ENCODE measurements around the gene VWA3A. TPM values are rescaled to one million over a fixed set of nuclear protein-coding genes. Genes with fewer than 3 reads are reported as not detected.

VWA3A gene
- total and polyA plus RNA-seq, 2 experiments from 2014 or later = not detected

DNA sequence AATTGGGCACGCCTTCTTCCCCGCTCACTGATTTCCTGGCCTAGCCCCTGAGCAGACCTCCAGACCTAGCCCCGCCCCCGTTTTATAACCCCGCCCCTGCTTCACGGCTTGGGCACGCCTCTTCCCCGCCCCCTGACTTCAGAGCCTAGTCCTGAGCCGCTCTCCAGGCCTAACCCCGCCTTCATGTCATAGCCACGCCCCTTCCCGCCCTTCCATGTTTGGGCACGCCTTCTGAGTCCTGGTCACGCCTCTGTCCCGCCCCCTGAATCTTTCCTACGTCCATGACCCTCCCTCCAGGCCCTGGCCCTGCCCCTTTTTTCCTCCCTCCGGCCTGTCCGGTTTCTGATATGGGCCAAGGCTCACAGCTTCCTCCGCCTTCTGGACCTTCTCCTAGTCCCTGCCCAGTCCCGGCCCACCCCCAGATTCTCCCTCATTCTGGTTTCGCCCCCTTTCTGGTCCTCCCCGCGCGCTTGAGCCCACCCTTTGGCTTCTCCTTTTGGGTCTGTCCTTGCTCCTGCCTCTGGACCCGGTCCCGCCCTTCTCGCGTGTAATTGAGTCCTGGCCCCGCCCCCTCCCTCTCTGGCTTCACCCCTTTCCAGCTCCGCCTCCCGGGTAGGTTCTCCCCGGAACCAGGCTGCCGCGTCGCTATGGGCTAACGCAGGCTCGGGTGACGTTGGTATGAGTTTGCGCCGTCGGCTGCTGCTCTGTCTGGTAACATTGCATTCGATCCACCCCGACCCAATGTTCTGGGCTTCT is 98.6 kb downstream of the VWA3A start:
- TF ChIP-seq EZH2 (IDR thresholded peaks at IDR 0.05; ENCODE audit: insufficient read depth, poor library complexity, severe bottlenecking) (no peak), EZH2phosphoT487 (IDR thresholded peaks at IDR 0.05; ENCODE audit: insufficient read depth, low read depth) (no peak)
- Histone ChIP-seq H3K4me3 (peak overlapping the region; percentile 69), H2AFZ (peak overlapping the region; percentile 84), H3F3A (ENCODE audit: insufficient read depth) (peaks cover 34% of the 10 kb centered on the region), H3K79me2 (ENCODE audit: insufficient read depth) (no peaks in the 10 kb centered on the region), H3K4me2 (ENCODE audit: unreplicated experiment) (peak overlapping the region; percentile 90), H3K9me3 (ENCODE audit: low read depth) (no peaks in the 10 kb centered on the region), H3K27me3 (replicated peaks; ENCODE audit: insufficient read depth) (no peaks in the 10 kb centered on the region), H3K9ac (peak overlapping the region; percentile 91), H4K20me1 (ENCODE audit: insufficient read depth) (no peaks in the 10 kb centered on the region), H3K36me3 (ENCODE audit: low read depth) (no peaks in the 10 kb centered on the region), H3K4me1 (ENCODE audit: insufficient read depth) (peaks cover 24% of the 10 kb centered on the region), H3K27ac (peak overlapping the region; percentile 97), H3K9me2 (ENCODE audit: insufficient read depth) (no peaks in the 10 kb centered on the region)
- DNase-seq = peak; percentile 100
- 1% methylated on average over 33 to 43 of the region's 43 CpGs for WGBS, 2 experiments (ENCODE audit: low coverage in 1 of 2, low lambda C conversion rate in 2 of 2, missing lambda C conversion rate in 2 of 2)
- in situ Hi-C loops (cut with MboI) = no loop called here

DNA sequence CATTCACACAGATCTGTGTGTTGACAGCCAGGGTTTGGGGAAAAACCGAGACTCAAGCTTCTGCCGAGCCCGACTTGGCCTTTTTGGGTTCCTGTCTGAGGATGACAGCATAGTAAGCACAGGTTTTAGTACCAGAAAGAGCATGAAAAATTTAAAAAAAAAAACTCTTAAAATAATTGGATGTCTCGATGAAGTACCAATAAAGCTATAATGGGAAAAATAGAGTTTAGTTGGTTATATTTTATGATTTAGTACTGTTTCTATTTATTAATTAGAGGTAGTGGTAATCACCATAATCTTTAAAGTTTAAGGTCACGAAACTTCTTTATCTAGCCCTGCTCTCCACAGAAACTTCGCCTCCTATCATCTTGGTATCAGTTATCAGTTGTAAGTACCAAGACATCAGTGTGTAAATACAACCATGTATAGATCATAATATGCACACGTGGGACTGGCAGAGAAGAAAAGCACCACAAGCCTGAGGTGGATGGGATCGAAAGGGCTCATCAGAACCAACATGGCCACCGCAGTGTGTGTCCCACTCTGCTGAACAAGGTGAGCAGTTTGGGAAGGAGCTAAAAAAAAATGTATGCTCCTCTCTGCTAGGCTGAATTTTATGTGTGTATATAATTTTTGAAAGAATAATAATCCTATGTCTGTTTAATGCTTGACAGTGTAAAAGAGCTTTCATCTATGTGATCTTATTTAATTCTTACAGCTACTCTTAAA is 99.4 kb downstream of the VWA3A start:
- H3K4me1 ChIP-seq (ENCODE audit: insufficient read depth) = peaks cover 24% of the 10 kb centered on the region
- H3K4me3 ChIP-seq = peak overlapping the region; percentile 69
- H4K20me1 ChIP-seq (ENCODE audit: insufficient read depth) = no peaks in the 10 kb centered on the region
- H3K9ac ChIP-seq = peak overlapping the region; percentile 91
- no peaks in the 10 kb centered on the region for H3K27me3 ChIP-seq (replicated peaks; ENCODE audit: insufficient read depth)
- H3K4me2 ChIP-seq (ENCODE audit: unreplicated experiment) = peak overlapping the region; percentile 90
- no peaks in the 10 kb centered on the region for H3K36me3 ChIP-seq (ENCODE audit: low read depth)
- DNase-seq = peak; percentile 54
- H3K9me3 ChIP-seq (ENCODE audit: low read depth) = no peaks in the 10 kb centered on the region
- no peaks in the 10 kb centered on the region for H3K79me2 ChIP-seq (ENCODE audit: insufficient read depth)
- TF ChIP-seq EZH2phosphoT487 (IDR thresholded peaks at IDR 0.05; ENCODE audit: insufficient read depth, low read depth) (no peak), EZH2 (IDR thresholded peaks at IDR 0.05; ENCODE audit: insufficient read depth, poor library complexity, severe bottlenecking) (no peak)
- 15 to 16% methylated on average over 9 of the region's 9 CpGs for WGBS, 2 experiments (ENCODE audit: low coverage in 1 of 2, low lambda C conversion rate in 2 of 2, missing lambda C conversion rate in 2 of 2)
- peak overlapping the region; percentile 97 for H3K27ac ChIP-seq
- H3F3A ChIP-seq (ENCODE audit: insufficient read depth) = peaks cover 34% of the 10 kb centered on the region
- in situ Hi-C loops (cut with MboI) = no loop called here
- peak overlapping the region; percentile 84 for H2AFZ ChIP-seq
- no peaks in the 10 kb centered on the region for H3K9me2 ChIP-seq (ENCODE audit: insufficient read depth)

DNA sequence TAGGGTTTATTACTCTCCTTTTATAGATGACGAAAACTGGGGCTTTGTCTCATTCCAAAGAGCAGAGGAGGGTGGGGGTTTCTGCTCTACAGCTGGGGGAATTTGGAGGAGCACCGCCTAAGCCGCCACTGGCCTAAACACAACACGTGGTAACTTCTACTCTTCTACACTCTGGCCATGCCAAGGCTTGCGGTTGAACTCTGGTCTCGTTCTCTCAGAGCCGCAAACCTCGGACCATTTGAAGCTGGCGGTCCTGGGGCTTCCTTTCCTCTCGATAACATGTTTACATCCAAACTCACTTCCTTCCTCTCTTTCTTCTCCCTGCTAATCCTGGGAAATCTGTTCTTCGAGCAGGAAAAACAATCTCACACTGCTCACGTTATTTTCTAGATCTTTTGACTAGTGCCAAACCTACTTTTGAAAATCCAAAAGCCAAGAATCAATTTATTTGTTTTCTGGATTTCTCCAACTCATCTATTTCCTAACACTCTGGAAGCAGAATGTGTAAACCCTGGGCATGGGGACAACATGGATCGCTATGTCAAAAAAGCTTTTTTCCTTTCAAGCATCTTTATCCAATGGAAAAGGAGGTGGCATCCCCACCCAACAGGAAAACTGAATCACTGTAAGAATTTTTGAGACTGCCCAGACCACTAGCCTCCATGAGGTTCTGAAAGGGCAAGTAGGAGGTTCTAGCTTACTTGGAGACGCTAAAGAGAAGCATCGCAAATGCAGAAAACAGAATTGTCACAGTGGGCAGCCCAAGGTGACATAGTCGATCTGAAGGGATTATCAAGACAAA is 100.1 kb downstream of the VWA3A start:
- peak overlapping the region; percentile 69 for H3K4me3 ChIP-seq
- no peaks in the 10 kb centered on the region for H3K36me3 ChIP-seq (ENCODE audit: low read depth)
- H3K27ac ChIP-seq = peak overlapping the region; percentile 97
- 2 to 3% methylated on average over 16 of the region's 16 CpGs for WGBS, 2 experiments (ENCODE audit: low coverage in 1 of 2, low lambda C conversion rate in 2 of 2, missing lambda C conversion rate in 2 of 2)
- no peaks in the 10 kb centered on the region for H3K9me2 ChIP-seq (ENCODE audit: insufficient read depth)
- H3K9ac ChIP-seq = peak overlapping the region; percentile 91
- H3K4me1 ChIP-seq (ENCODE audit: insufficient read depth) = peaks cover 24% of the 10 kb centered on the region
- no peak for TF ChIP-seq EZH2phosphoT487 (IDR thresholded peaks at IDR 0.05; ENCODE audit: insufficient read depth, low read depth)
- H3K4me2 ChIP-seq (ENCODE audit: unreplicated experiment) = peak overlapping the region; percentile 90
- DNase-seq = peak; percentile 96
- H3K27me3 ChIP-seq (replicated peaks; ENCODE audit: insufficient read depth) = no peaks in the 10 kb centered on the region
- no peaks in the 10 kb centered on the region for H4K20me1 ChIP-seq (ENCODE audit: insufficient read depth)
- peaks cover 35% of the 10 kb centered on the region for H3F3A ChIP-seq (ENCODE audit: insufficient read depth)
- in situ Hi-C loops (cut with MboI) = no loop called here
- H3K79me2 ChIP-seq (ENCODE audit: insufficient read depth) = no peaks in the 10 kb centered on the region
- H3K9me3 ChIP-seq (ENCODE audit: low read depth) = no peaks in the 10 kb centered on the region
- H2AFZ ChIP-seq = peak overlapping the region; percentile 84

DNA sequence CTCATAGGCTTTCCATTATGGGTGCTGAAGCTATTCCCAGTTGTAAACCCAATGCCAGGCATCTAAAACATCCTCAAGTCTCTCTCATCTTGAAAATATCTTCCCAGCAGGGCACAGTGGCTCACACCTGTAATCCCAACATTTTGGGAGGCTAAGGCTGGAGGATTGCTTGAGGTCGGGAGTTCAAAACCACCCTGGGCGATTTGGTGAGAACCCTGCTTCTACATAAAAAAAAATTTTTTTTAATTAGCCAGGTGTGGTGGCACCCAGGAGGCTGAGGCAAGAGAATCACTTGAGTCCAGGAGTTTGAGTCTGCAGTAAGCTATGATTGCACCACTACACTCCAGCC is 100.7 kb downstream of the VWA3A start:
- in situ Hi-C loops (cut with MboI) = no loop called here
- H3K4me3 ChIP-seq = peak overlapping the region; percentile 69
- 70 to 82% methylated on average over 2 of the region's 2 CpGs for WGBS, 2 experiments (ENCODE audit: low coverage in 1 of 2, low lambda C conversion rate in 2 of 2, missing lambda C conversion rate in 2 of 2)

More for the DNA sequence above, 100.7 kb downstream of the VWA3A start:
- H3K9me3 ChIP-seq (ENCODE audit: low read depth) = no peaks in the 10 kb centered on the region
- H3K4me2 ChIP-seq (ENCODE audit: unreplicated experiment) = peak overlapping the region; percentile 90
- no peaks in the 10 kb centered on the region for H3K9me2 ChIP-seq (ENCODE audit: insufficient read depth)
- no peaks in the 10 kb centered on the region for H4K20me1 ChIP-seq (ENCODE audit: insufficient read depth)
- TF ChIP-seq EZH2 (IDR thresholded peaks at IDR 0.05; ENCODE audit: insufficient read depth, poor library complexity, severe bottlenecking) (no peak), EZH2phosphoT487 (IDR thresholded peaks at IDR 0.05; ENCODE audit: insufficient read depth, low read depth) (no peak)
- H3F3A ChIP-seq (ENCODE audit: insufficient read depth) = peaks cover 41% of the 10 kb centered on the region
- peak overlapping the region; percentile 97 for H3K27ac ChIP-seq
- H3K9ac ChIP-seq = peak overlapping the region; percentile 91
- no peaks in the 10 kb centered on the region for H3K79me2 ChIP-seq (ENCODE audit: insufficient read depth)
- no peaks in the 10 kb centered on the region for H3K27me3 ChIP-seq (replicated peaks; ENCODE audit: insufficient read depth)
- H3K4me1 ChIP-seq (ENCODE audit: insufficient read depth) = peaks cover 24% of the 10 kb centered on the region
- no peaks in the 10 kb centered on the region for H3K36me3 ChIP-seq (ENCODE audit: low read depth)
- peak overlapping the region; percentile 84 for H2AFZ ChIP-seq
- no peak for DNase-seq
